Ureter (tissue), 1 donor: Measurements from ENCODE around the gene NBPF4. TPM values are rescaled to one million over a fixed set of nuclear protein-coding genes. Genes with fewer than 3 reads are reported as not detected.

Experiments used
- total RNA-seq: library from RNA; stranded (reverse); gene quantifications from one replicate; pipeline ENCODE4 v1.2.4, GENCODE V29; 2023
- donor health status: DM: yes; HTN: yes; CAD: no.

NBPF4 gene
- total RNA-seq, 1 donor from 2014 or later: 0.34 TPM

Other genes with a start within 250 kb of the NBPF4 start
- gene SLC25A24, start 43.7 kb downstream of the NBPF4 start, total RNA-seq: 41.1 TPM
- gene NBPF6, start 206.3 kb upstream of the NBPF4 start, total RNA-seq: not detected